Measurements from ENCODE around the gene SETX. TPM values are rescaled to one million over a fixed set of nuclear protein-coding genes. Genes with fewer than 3 reads are reported as not detected.

The SETX gene
- total RNA-seq, 2 donors from 2014 or later, result 39.9 to 41.3 TPM

DNA sequence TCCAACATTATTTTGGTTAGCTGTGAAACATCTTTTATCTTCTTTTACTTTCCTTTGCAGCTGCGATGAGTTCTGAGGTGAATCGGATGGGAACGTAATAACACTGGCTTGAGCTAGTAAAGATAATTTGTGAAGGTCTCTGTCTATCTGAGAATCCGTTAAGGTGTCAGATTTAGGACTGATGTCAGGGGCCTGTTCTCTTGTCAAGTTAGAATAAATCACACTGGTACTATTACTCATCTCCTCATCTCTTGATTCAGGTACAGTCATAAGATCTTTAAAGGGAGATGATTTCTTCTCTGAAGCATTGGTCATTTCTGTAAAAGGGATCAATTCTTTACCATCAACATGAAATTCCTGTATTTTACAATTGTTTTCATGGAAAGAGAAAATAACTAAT lies 26.2 kb downstream of the SETX start:
- Mint-ChIP-seq H3K4me1 (peaks cover 20% of the 10 kb centered on the region), H3K9me3 (peaks cover 5% of the 10 kb centered on the region), H3K36me3 (ENCODE audit: low read depth) (peaks cover 100% of the 10 kb centered on the region), H3K27me3 (no peaks in the 10 kb centered on the region), H3K27ac (peak overlapping the region; percentile 8), H3K4me3 (no peak overlapping the region)
- ATAC-seq (replicated peaks), result no peak

DNA sequence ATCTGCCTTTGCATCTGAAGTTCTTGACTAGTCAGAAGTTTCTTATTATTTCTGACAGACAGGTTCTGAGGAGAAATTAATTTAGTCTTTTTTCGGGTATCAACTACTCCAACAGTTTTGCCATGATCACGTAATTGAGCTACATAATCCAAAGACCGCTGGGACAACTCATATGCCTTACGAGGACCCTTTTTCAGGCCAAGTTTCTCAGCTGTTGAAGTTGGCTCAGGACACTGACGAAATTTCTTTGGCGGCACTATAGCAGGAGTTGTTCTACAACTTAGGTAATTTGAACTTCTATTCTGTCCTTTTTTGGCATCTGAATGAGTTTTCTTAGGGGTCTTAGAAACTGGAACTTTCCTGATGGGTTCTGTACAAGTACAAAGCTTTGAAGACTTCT lies 27.2 kb downstream of the SETX start:
- peak overlapping the region; percentile 44 for H3K4me3 Mint-ChIP-seq
- no peak overlapping the region for H3K27ac Mint-ChIP-seq
- H3K9me3 Mint-ChIP-seq, result peaks cover 5% of the 10 kb centered on the region
- peaks cover 28% of the 10 kb centered on the region for H3K4me1 Mint-ChIP-seq
- H3K36me3 Mint-ChIP-seq (ENCODE audit: low read depth), result peaks cover 100% of the 10 kb centered on the region
- no peak for ATAC-seq (replicated peaks)
- H3K27me3 Mint-ChIP-seq, result no peaks in the 10 kb centered on the region

DNA sequence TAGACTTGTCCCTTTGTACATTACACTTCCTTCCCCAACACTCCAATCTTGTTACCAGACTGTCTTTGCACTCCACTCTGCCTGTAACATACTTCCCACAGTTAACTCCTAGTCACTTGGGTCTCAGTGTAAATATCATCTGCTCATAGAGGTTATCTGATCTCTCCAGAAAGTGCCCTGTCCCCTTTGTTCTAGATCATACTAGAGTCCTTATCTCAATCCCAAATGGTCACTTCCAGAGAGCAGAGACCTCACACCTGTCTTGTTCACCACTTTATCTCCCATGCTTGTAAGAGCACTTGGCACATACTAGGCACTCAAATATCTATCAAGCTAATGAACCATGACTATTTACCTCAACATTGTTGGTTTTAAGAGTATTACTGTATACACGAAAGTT lies 30.4 kb downstream of the SETX start:
- ATAC-seq (replicated peaks), result no peak
- Mint-ChIP-seq H3K4me1 (peaks cover 38% of the 10 kb centered on the region), H3K36me3 (ENCODE audit: low read depth) (peaks cover 76% of the 10 kb centered on the region), H3K27ac (peak overlapping the region; percentile 30), H3K27me3 (no peaks in the 10 kb centered on the region), H3K4me3 (no peak overlapping the region), H3K9me3 (peaks cover 2% of the 10 kb centered on the region)

- Mint-ChIP-seq H3K4me3 (no peak overlapping the region), H3K27me3 (no peaks in the 10 kb centered on the region), H3K9me3 (no peaks in the 10 kb centered on the region), H3K27ac (no peak overlapping the region), H3K36me3 (ENCODE audit: low read depth) (peaks cover 28% of the 10 kb centered on the region), H3K4me1 (peaks cover 29% of the 10 kb centered on the region)
- no peak for ATAC-seq (replicated peaks)
Measured at GRCh38 chr9:132319421-132320110, 35.2 kb downstream of the SETX start.

GRCh38 chr9:132312873-132313272 lies 41.9 kb downstream of the SETX start:
- no peaks in the 10 kb centered on the region for H3K27me3 Mint-ChIP-seq
- ATAC-seq (replicated peaks), result no peak
- no peaks in the 10 kb centered on the region for H3K9me3 Mint-ChIP-seq
- no peak overlapping the region for H3K4me3 Mint-ChIP-seq
- H3K4me1 Mint-ChIP-seq, result peaks cover 19% of the 10 kb centered on the region
- H3K36me3 Mint-ChIP-seq (ENCODE audit: low read depth), result peaks cover 68% of the 10 kb centered on the region
- peak overlapping the region; percentile 37 for H3K27ac Mint-ChIP-seq

- Mint-ChIP-seq H3K4me1 (peaks cover 19% of the 10 kb centered on the region), H3K27ac (peak overlapping the region; percentile 37), H3K36me3 (ENCODE audit: low read depth) (peaks cover 72% of the 10 kb centered on the region), H3K27me3 (no peaks in the 10 kb centered on the region), H3K9me3 (no peaks in the 10 kb centered on the region), H3K4me3 (no peak overlapping the region)
- no peak for ATAC-seq (replicated peaks)
Measured at GRCh38 chr9:132312426-132312825, 42.4 kb downstream of the SETX start.

- H3K27me3 Mint-ChIP-seq, result no peaks in the 10 kb centered on the region
- peaks cover 19% of the 10 kb centered on the region for H3K4me1 Mint-ChIP-seq
- no peak for ATAC-seq (replicated peaks)
- peak overlapping the region; percentile 37 for H3K27ac Mint-ChIP-seq
- no peak overlapping the region for H3K4me3 Mint-ChIP-seq
- no peaks in the 10 kb centered on the region for H3K9me3 Mint-ChIP-seq
- H3K36me3 Mint-ChIP-seq (ENCODE audit: low read depth), result peaks cover 77% of the 10 kb centered on the region
Measured at GRCh38 chr9:132311978-132312377, 42.8 kb downstream of the SETX start.

DNA sequence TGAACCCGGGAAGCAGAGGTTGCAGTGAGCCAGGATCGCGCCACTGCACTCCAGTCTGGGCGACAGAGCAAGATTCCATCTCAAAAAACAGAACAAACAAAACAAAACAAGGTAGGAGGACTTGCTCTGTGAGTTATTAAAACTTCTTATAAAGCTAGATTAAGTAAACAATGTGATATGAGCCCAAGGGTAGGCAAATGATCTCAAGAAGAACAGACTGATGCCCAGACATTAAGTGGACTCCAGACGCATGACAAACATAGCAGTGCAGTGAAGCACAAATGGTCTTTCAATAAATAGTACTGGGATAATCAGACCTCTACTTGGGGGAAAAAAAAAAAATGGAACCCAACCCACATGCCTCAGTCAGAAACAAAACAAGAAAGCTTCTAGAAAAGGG lies 45.7 kb downstream of the SETX start:
- Mint-ChIP-seq H3K9me3 (no peaks in the 10 kb centered on the region), H3K4me1 (peaks cover 19% of the 10 kb centered on the region), H3K27ac (peak overlapping the region; percentile 25), H3K4me3 (no peak overlapping the region), H3K36me3 (ENCODE audit: low read depth) (peaks cover 100% of the 10 kb centered on the region), H3K27me3 (no peaks in the 10 kb centered on the region)
- no peak for ATAC-seq (replicated peaks)

- Mint-ChIP-seq H3K4me1 (peaks cover 12% of the 10 kb centered on the region), H3K4me3 (no peak overlapping the region), H3K27me3 (no peaks in the 10 kb centered on the region), H3K36me3 (ENCODE audit: low read depth) (peaks cover 98% of the 10 kb centered on the region), H3K9me3 (no peaks in the 10 kb centered on the region), H3K27ac (peak overlapping the region; percentile 15)
- ATAC-seq (replicated peaks), result no peak
Measured at GRCh38 chr9:132301521-132301920, 53.3 kb downstream of the SETX start.

DNA sequence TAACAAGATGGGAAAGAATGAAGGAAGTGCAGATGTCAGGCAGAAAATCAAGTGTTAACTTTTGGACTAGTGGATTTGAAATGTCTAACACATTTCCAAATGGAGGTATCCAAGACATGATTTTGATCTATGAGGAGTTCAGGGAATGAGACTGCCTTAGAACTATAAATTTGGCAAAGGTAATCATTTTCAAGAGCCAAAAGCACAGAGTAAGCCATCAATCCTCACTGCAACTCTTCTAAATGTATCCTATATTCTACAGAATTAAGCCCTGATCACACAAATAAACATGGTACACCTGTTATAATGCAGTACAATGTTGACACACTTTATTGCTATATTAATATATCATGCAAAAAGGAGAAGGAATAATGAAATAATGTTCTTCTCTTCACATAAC lies 55.6 kb downstream of the SETX start:
- H3K9me3 Mint-ChIP-seq, result no peaks in the 10 kb centered on the region
- no peak overlapping the region for H3K4me3 Mint-ChIP-seq
- H3K27me3 Mint-ChIP-seq, result no peaks in the 10 kb centered on the region
- peaks cover 98% of the 10 kb centered on the region for H3K36me3 Mint-ChIP-seq (ENCODE audit: low read depth)
- no peak for ATAC-seq (replicated peaks)
- peaks cover 18% of the 10 kb centered on the region for H3K4me1 Mint-ChIP-seq
- H3K27ac Mint-ChIP-seq, result peak overlapping the region; percentile 26

DNA sequence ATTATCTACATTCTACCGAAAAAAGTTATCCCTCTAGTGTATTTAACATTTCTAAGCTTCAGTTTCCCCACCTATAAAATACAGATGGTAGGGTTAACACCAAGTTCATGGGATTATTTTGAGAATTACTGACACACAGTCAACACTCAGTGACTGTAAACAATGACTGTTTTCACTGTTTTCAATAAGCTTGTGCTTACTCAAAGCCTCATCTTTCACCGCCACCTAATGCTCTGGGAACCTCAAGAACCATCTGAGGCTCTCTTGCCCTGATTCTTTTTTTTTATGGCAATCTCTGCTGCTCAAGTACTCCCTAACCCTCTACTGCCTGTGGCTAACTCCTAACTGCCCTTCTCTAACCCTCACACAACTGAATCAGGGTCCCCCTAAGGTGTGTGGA lies 59.6 kb downstream of the SETX start:
- Mint-ChIP-seq H3K9me3 (no peaks in the 10 kb centered on the region), H3K4me3 (no peak overlapping the region), H3K27ac (peak overlapping the region; percentile 85), H3K4me1 (peaks cover 18% of the 10 kb centered on the region), H3K27me3 (no peaks in the 10 kb centered on the region), H3K36me3 (ENCODE audit: low read depth) (peaks cover 98% of the 10 kb centered on the region)
- peak; percentile 66 for ATAC-seq (replicated peaks)

DNA sequence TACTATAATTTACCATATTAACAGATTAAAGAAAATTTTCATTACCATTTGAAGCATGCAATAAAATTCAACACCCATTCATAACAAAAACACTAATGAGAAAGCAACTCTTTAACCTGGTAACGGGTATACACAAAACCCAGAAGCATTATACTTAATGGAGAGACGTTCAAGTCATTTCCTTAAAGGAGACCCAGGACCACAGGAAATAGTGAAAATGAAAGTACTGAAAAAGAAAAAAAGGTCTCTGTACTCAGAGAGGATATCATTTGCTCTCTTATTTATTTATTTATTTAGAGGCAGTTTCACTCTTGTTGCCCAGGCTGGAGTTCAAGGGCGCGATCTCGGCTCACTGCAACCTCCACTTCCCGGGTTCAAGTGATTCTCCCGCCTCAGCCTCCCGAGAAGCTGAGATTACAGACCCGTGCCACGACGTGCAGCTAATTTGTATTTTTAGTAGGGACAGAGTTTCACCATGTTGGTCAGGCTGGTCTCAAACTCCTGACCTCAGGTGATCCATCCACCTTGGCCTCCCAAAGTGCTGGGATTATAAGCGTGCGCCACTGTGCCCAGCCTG lies 61.6 kb downstream of the SETX start:
- Mint-ChIP-seq H3K9me3 (no peaks in the 10 kb centered on the region), H3K27me3 (no peaks in the 10 kb centered on the region), H3K27ac (peak overlapping the region; percentile 65), H3K4me3 (peak overlapping the region; percentile 6), H3K36me3 (ENCODE audit: low read depth) (peaks cover 95% of the 10 kb centered on the region), H3K4me1 (peaks cover 16% of the 10 kb centered on the region)
- ATAC-seq (replicated peaks), result peak; percentile 69

- Mint-ChIP-seq H3K27ac (peak overlapping the region; percentile 47), H3K4me3 (no peak overlapping the region), H3K27me3 (no peaks in the 10 kb centered on the region), H3K4me1 (peaks cover 8% of the 10 kb centered on the region), H3K9me3 (no peaks in the 10 kb centered on the region), H3K36me3 (ENCODE audit: low read depth) (peaks cover 95% of the 10 kb centered on the region)
- ATAC-seq (replicated peaks), result no peak
Measured at GRCh38 chr9:132288966-132289365, 65.8 kb downstream of the SETX start.

GRCh38 chr9:132288361-132288760 lies 66.4 kb downstream of the SETX start:
- Mint-ChIP-seq H3K4me1 (peaks cover 8% of the 10 kb centered on the region), H3K27ac (peak overlapping the region; percentile 47), H3K4me3 (no peak overlapping the region), H3K27me3 (no peaks in the 10 kb centered on the region), H3K9me3 (no peaks in the 10 kb centered on the region), H3K36me3 (ENCODE audit: low read depth) (peaks cover 97% of the 10 kb centered on the region)
- peak; percentile 55 for ATAC-seq (replicated peaks)

GRCh38 chr9:132287256-132287760 lies 67.5 kb downstream of the SETX start:
- Mint-ChIP-seq H3K4me1 (peaks cover 8% of the 10 kb centered on the region), H3K9me3 (no peaks in the 10 kb centered on the region), H3K36me3 (ENCODE audit: low read depth) (peaks cover 97% of the 10 kb centered on the region), H3K27me3 (no peaks in the 10 kb centered on the region), H3K27ac (no peak overlapping the region), H3K4me3 (no peak overlapping the region)
- ATAC-seq (replicated peaks), result no peak
